Heart right ventricle (tissue), 16 donors: Measurements from ENCODE around the gene GSS. TPM values are rescaled to one million over a fixed set of nuclear protein-coding genes. Genes with fewer than 3 reads are reported as not detected.

Experiments
- ATAC-seq, 8 donors: fragments of 200-7000 bp; cut with Tn5 transposase; one replicate each; pipeline ENCODE4 v1.9.1; 2020; ENCODE audit warnings: mild to moderate bottlenecking in 8 of 8, moderate library complexity in 8 of 8, moderate number of reproducible peaks in 1 of 8
- DNase-seq, 2 donors: peaks; one replicate each; pipeline ENCODE4 v3.0.0-alpha.2; 2020
- H3K27ac ChIP-seq, 10 donors: fragments of 200-600 bp; sonication (generic) in 2 of 10; one replicate each; pipeline versions ENCODE4 v1.5.0 to v1.8.0; 2020 to 2022; ENCODE audit warnings: mild to moderate bottlenecking in 3 of 10
- H3K27me3 ChIP-seq, 7 donors: fragments of 200-600 bp; one replicate each; pipeline ENCODE4 v1.8.0; 2021 to 2022; ENCODE audit warnings: mild to moderate bottlenecking in 2 of 7
- H3K36me3 ChIP-seq, 9 donors: fragments of 200-600 bp; sonication (generic) in 1 of 9; one replicate each; pipeline versions ENCODE4 v1.5.0 to v1.8.0; 2020 to 2022; ENCODE audit warnings: mild to moderate bottlenecking in 2 of 9
- H3K4me1 ChIP-seq, 9 donors: fragments of 200-600 bp; sonication (generic) in 1 of 9; one replicate each; pipeline versions ENCODE4 v1.5.0 to v1.8.0; 2020 to 2022; ENCODE audit warnings: mild to moderate bottlenecking in 4 of 9
- H3K4me3 ChIP-seq, 10 donors: fragments of 200-600 bp; sonication (generic) in 2 of 10; one replicate each; pipeline versions ENCODE4 v1.5.0 to v1.8.0; 2020 to 2022; ENCODE audit warnings: mild to moderate bottlenecking in 7 of 10, moderate library complexity in 2 of 10
- H3K9me3 ChIP-seq, 11 donors: fragments of 200-600 bp in 10 of 11; sonication (generic) in 2 of 11; one replicate each; pipeline versions ENCODE4 v1.5.0 to v1.8.0; 2013 to 2022; ENCODE audit warnings: mild to moderate bottlenecking in 2 of 11, control low read depth in 1 of 11, moderate library complexity in 1 of 11
- WGBS, 2 donors: extraction: QIAGEN DNeasy Blood & Tissue Kit; methylation state at CpG; one replicate each; pipeline ENCODE4 v1.1.7; 2013; ENCODE audit warnings: inconsistent platforms in 1 of 2; 5-methylcytosine and 5-hydroxymethylcytosine counted together
- intact Hi-C, 10 donors: fragments of 100-400 bp; cut with DNase I; formaldehyde crosslinking; loops; one replicate each; pipeline versions ENCODE4 v1.11.1 to v1.14.2; 2022
- polyA plus RNA-seq, 2 donors: library from polyadenylated mRNA; stranded (reverse); fragments of 200-250 nt; gene quantifications; one replicate each; pipeline ENCODE4 v1.2.3, GENCODE V29; 2013
- total RNA-seq, 10 donors: library from RNA; stranded (reverse); fragmentation: NEBNext Ultra II Directional in 3 of 10; extraction: Animal tissue kit (Norgen Biotek cat#: 25700) in 3 of 10; gene quantifications; one replicate each; pipeline versions ENCODE4 v1.2.1 to v1.2.4, GENCODE V29; 2021 to 2023
- TF ChIP-seq, protein P1 (sequence below), 9 donors: fragments of 200-600 bp; sonication (generic) in 2 of 9; IDR thresholded peaks; one replicate each; pipeline versions ENCODE4 v1.5.0 to v1.8.0; 2021 to 2022; ENCODE audit warnings: antibody characterized with exemption in 9 of 9, mild to moderate bottlenecking in 5 of 9, moderate library complexity in 1 of 9
- donor health status: Arrhythmogenic right ventricular cardiomyopathy.
- donor health status: ischemic (EF 13 %, LVEDD 7.1; RV severe dilation, severe dysfunction).
- donor health status: healthy with polysubstance abuse.
- donor health status: DM: no; HTN: yes; CAD: no.
- donor health status: DM: no; HTN: no; CAD: no.
- donor health status: ischemic (EF 25% LVEDD 6.9; RV normal size, moderate dysfunction).
- donor health status: ischemic (EF 25% LVEDD 5.7; RV mildly dilated, moderate dysfunction).
- donor health status: healthy.
- donor health status: DM: yes; HTN: yes; CAD: no.
- donor health status: Ischemic cardiomyopathy.
- donor health status: ischemic (EF 35%, LVEDD 5.7; RV mildly dilated, moderate dysfunction).
- donor health status: nonischemic (EF 11% LVEDD 7.7; RV severe dilation, severe dysfunction).
- donor health status: DM: yes; HTN: yes; CAD: no.
- donor health status: PGD.
- donor health status: ischemic (EF 29% LVEDD 5.4; RV normal size, mild dysfunction).
- donor health status: nonischemic (EF 23%, LVEDD 6.1; RV moderate dilation, normal function).

GSS gene
- total and polyA plus RNA-seq, 12 donors: 20.0 to 60.4 (median 25.9) TPM

DNA sequence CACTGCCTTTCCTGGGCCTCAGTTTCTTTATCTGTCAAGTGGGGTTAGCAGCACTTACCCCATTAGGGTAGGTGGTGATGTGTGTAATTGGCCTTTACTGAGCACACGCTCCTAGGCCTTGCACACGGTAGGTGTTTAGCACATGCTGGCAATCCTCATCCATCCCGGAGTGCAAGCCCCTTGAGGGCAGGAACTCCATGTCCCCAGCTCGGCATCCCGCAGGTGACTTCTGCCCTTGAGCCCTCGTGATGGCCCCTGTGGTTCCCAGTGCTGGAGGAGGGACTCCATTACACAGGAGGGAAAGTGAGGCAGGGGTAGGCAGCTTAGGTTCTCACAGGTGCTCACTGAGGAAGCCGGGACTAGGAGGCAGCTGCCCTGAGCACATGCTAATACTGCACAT, 40.1 kb upstream of the GSS start:
- WGBS, 2 donors: 72 to 82% methylated on average over 7 of the region's 7 CpGs
- Histone ChIP-seq H3K36me3 (peaks cover 5 to 99% (median 80%) of the 10 kb centered on the region in 9 donors), H3K4me1 (peaks cover 0 to 49% (median 0%) of the 10 kb centered on the region in 9 donors), H3K4me3 (no peak overlapping the region), H3K27me3 (no peaks in the 10 kb centered on the region), H3K9me3 (no peaks in the 10 kb centered on the region), H3K27ac (peak overlapping the region in 2 of 10 donors; percentile 21 to 40)
- TF ChIP-seq, protein P1, sequence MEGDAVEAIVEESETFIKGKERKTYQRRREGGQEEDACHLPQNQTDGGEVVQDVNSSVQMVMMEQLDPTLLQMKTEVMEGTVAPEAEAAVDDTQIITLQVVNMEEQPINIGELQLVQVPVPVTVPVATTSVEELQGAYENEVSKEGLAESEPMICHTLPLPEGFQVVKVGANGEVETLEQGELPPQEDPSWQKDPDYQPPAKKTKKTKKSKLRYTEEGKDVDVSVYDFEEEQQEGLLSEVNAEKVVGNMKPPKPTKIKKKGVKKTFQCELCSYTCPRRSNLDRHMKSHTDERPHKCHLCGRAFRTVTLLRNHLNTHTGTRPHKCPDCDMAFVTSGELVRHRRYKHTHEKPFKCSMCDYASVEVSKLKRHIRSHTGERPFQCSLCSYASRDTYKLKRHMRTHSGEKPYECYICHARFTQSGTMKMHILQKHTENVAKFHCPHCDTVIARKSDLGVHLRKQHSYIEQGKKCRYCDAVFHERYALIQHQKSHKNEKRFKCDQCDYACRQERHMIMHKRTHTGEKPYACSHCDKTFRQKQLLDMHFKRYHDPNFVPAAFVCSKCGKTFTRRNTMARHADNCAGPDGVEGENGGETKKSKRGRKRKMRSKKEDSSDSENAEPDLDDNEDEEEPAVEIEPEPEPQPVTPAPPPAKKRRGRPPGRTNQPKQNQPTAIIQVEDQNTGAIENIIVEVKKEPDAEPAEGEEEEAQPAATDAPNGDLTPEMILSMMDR (IDR thresholded peaks at IDR 0.05): no peak
- peak in 1 of 8 donors; percentile 4 for ATAC-seq
- intact Hi-C loops: no loop called here
- DNase-seq: no peak

DNA sequence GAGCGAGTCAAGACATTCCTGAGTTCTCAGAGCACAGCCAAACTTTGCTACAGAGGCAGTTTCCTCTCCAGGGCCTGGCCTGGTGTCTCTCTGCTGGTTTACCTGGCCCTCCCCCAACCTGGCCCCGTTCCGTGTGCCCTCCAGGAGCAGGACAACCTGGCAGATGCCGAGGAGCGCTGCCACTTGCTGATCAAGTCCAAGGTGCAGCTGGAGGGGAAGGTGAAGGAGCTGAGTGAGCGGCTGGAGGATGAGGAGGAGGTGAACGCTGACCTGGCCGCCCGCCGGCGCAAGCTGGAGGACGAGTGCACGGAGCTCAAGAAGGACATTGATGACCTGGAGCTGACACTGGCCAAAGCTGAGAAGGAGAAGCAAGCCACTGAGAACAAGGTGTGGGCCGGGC, 39.6 kb upstream of the GSS start:
- peaks cover 0 to 52% (median 0%) of the 10 kb centered on the region in 9 donors for H3K4me1 ChIP-seq
- ATAC-seq (no peak), DNase-seq (no peak)
- whole genome bisulfite sequencing, 2 donors: 77 to 83% methylated on average over 14 of the region's 14 CpGs
- H3K36me3 ChIP-seq: peaks cover under 1 to 99% (median 80%) of the 10 kb centered on the region in 9 donors
- H3K9me3 ChIP-seq: no peaks in the 10 kb centered on the region
- no peaks in the 10 kb centered on the region for H3K27me3 ChIP-seq
- intact Hi-C loops: no loop called here
- H3K27ac ChIP-seq: peak overlapping the region in 3 of 10 donors; percentile 9 to 51 (median 40)
- TF ChIP-seq, protein P1 (IDR thresholded peaks at IDR 0.05): no peak
- H3K4me3 ChIP-seq: no peak overlapping the region

DNA sequence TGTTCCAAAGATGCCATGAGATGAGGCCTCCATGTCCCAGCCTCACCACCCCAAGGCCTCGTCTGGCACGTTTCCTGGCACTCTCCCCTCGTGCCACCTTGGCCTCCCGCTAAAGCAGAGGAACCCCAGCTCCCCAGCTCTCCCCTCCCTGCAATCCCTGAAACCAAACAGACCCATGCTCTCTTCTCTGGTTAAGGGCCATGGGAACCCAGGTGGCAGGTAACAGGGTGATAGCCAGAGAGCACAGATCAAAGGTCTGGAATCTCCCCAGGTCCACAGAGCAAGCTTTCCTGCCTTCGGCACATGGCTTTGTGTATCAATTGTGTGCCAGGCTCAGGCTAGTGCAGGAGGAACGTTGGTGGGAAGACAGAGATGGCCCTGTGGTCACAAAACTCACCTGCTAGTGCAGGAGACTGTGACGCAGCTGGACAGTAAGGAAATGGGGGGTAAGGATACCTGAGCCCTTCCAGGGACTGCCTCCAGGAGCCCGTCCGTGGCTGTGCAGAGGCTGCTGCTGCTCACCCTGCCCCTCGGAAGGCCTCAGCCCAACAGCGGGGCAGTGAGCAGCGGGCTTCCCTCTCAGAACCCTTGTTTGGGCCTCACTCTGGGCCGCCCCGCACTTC, 39.0 kb upstream of the GSS start:
- no peaks in the 10 kb centered on the region for H3K27me3 ChIP-seq
- no peaks in the 10 kb centered on the region for H3K9me3 ChIP-seq
- peaks cover 0 to 57% (median 0%) of the 10 kb centered on the region in 9 donors for H3K4me1 ChIP-seq
- intact Hi-C loops: no loop called here
- no peak for ATAC-seq
- peak overlapping the region in 6 of 10 donors; percentile 10 to 65 (median 46) for H3K27ac ChIP-seq
- no peak overlapping the region for H3K4me3 ChIP-seq
- TF ChIP-seq, protein P1 (IDR thresholded peaks at IDR 0.05): no peak
- DNase-seq: no peak
- 60 to 72% methylated on average over 14 of the region's 14 CpGs for WGBS, 2 donors
- peaks cover 0 to 99% (median 77%) of the 10 kb centered on the region in 9 donors for H3K36me3 ChIP-seq

DNA sequence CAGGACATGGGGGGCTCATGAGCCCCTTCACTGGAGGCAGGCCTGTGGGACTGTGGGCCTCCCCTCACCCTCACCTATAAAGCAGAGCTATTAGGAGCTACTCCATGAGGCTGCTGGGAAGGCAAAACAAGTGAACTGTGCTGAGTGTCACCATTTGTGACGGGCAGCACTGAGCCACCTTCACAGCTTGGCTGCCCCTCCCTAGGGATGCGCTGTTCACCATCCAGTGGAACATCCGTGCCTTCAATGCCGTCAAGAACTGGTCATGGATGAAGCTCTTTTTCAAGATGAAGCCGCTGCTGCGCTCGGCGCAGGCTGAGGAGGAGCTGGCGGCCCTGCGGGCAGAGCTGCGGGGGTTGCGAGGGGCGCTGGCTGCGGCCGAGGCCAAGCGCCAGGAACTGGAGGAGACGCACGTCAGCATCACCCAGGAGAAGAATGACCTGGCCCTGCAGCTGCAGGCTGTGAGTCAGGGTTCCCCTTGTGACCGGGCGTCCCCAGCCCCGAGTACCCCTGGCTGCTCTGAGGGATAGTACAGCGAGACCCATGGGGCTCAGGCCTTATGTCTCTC, 38.4 kb upstream of the GSS start:
- Histone ChIP-seq H3K27me3 (no peaks in the 10 kb centered on the region), H3K4me3 (no peak overlapping the region), H3K36me3 (peaks cover 0 to 99% (median 71%) of the 10 kb centered on the region in 9 donors), H3K9me3 (no peaks in the 10 kb centered on the region), H3K4me1 (peaks cover 0 to 63% (median 2%) of the 10 kb centered on the region in 9 donors), H3K27ac (peak overlapping the region in 7 of 10 donors; percentile 3 to 65 (median 44))
- TF ChIP-seq, protein P1 (IDR thresholded peaks at IDR 0.05): no peak
- WGBS, 2 donors: 68 to 76% methylated on average over 22 of the region's 22 CpGs
- peak in 4 of 8 donors; percentile 17 to 61 (median 37) for ATAC-seq
- intact Hi-C loops: no loop called here
- no peak for DNase-seq
